Activated T-helper 1 cell treated with anti-CD3 and anti-CD28 coated beads, Interleukin-12 subunit alpha, Interleukin-12 subunit beta, Interleukin-2, Interleukin-4 antibody, amounts not matched to agents 30 ng/mL and 10 ng/mL and 1 ng/mL, durations not matched to agents 14 hours and 24 hours and 36 hours (primary cell): Measurements from ENCODE around the gene CAT. TPM values are rescaled to one million over a fixed set of nuclear protein-coding genes. Genes with fewer than 3 reads are reported as not detected.

Experiments
- DNase-seq: peaks from one replicate; pipeline ENCODE4 v3.0.0; 2021; ENCODE audit warnings: low spot score
- H3K27ac Mint-ChIP-seq: one replicate; pipeline ENCODE4 v1.8.0; 2021; ENCODE audit warnings: mild to moderate bottlenecking, mixed read lengths
- H3K27me3 Mint-ChIP-seq: one replicate; pipeline ENCODE4 v1.8.0; 2022; ENCODE audit warnings: mild to moderate bottlenecking, moderate library complexity, mixed read lengths; ENCODE audit not compliant: insufficient read depth
- H3K36me3 Mint-ChIP-seq: one replicate; pipeline ENCODE4 v1.8.0; 2021; ENCODE audit warnings: low read depth, mixed read lengths
- H3K4me1 Mint-ChIP-seq: one replicate; pipeline ENCODE4 v1.8.0; 2021; ENCODE audit warnings: low read depth, mixed read lengths
- H3K4me3 Mint-ChIP-seq: one replicate; pipeline ENCODE4 v1.8.0; 2021; ENCODE audit warnings: mild to moderate bottlenecking, moderate library complexity, mixed read lengths
- H3K9me3 Mint-ChIP-seq: one replicate; pipeline ENCODE4 v1.8.0; 2021; ENCODE audit warnings: mixed read lengths
- intact Hi-C: fragments of 100-400 bp; cut with micrococcal nuclease; formaldehyde crosslinking; loops from one replicate; pipeline ENCODE4 v1.15.1; 2024
- total RNA-seq: library from RNA; stranded (reverse); gene quantifications from 2 replicates; pipeline ENCODE4 v1.2.3, GENCODE V29; 2022

CAT gene
- total RNA-seq, 1 donor from 2014 or later = 19.1 TPM

DNA sequence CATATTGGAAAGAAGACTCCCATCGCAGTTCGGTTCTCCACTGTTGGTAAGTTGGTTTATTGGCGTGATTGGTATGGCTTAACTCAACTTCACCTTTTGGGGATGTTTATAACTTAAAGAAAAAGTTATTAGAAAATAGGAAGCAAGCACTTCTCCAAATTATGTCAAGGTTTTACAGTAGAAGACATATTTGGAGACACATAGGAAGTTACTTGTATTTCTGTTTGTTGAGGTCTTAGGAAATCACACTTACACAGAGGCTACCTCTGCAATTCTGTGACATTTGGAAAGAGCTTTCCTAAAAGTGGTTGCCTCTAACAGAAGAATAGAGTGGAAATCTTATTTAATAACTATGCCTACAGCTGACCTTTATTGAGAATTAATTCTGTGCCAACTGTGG, 12.3 kb downstream of the CAT start:
- Mint-ChIP-seq H3K27ac (no peak overlapping the region), H3K9me3 (no peaks in the 10 kb centered on the region), H3K27me3 (peaks cover 1% of the 10 kb centered on the region), H3K36me3 (peaks cover 16% of the 10 kb centered on the region), H3K4me1 (peaks cover 22% of the 10 kb centered on the region), H3K4me3 (no peak overlapping the region)
- DNase-seq = no peak
- intact Hi-C loops = no loop called here

DNA sequence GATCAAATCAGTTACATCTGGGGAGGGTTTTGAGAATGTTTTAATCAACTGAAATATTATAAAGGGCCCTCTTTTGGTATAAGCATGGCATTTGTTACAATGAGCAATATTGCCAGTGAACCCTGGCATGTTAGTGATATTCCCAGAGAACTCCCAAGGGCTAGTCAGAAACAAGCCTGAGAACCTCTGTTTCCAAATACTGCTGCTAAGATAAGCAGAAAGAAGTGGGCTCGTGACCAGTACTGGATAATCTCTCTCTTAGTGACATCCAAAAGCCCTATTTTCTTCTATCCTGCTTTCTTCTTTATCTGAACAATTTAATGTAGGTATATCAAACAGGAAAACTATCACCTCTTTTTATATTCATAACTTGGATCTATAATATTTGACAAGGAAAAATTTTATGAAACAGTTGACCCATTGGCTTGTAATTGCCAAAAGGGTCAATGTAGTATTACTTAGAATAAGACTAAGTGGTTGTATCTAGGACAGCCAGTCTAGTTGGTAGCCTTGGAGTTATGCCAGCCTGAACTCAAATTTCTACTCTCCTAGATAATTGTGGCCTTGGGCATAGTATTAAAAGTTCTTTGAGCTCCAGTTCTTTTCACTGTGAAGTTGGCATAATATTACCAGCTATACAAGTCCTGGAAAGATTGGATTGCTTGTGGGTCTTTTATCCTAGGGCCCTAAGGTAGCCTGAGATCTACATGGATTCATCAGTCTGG, 15.7 kb downstream of the CAT start:
- no peaks in the 10 kb centered on the region for H3K4me1 Mint-ChIP-seq
- H3K36me3 Mint-ChIP-seq = peaks cover 23% of the 10 kb centered on the region
- no peaks in the 10 kb centered on the region for H3K9me3 Mint-ChIP-seq
- no peak for DNase-seq
- no peaks in the 10 kb centered on the region for H3K27me3 Mint-ChIP-seq
- intact Hi-C loops = no loop called here
- H3K27ac Mint-ChIP-seq = no peak overlapping the region
- no peak overlapping the region for H3K4me3 Mint-ChIP-seq

DNA sequence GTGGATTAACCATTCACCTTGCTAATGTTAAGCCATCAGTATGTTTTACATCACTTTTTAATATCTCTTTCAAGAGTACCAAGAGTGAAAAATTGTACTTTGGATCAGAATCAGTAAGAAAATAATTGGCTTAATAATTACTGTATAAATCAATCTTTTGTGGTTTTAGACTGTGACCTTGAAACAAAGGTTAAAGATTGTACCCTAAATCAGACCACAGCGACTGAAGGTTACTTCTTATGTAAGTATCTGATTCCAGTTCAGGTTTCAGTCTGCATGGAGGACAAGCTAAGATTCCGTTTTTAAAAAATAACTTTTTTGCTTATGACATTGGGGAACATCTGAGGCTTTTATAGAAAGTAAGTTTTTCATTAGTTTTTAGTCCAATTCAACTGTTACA, 18.9 kb downstream of the CAT start:
- intact Hi-C loops = no loop called here
- no peak for DNase-seq
- no peaks in the 10 kb centered on the region for H3K9me3 Mint-ChIP-seq
- H3K4me3 Mint-ChIP-seq = no peak overlapping the region
- H3K36me3 Mint-ChIP-seq = peaks cover 20% of the 10 kb centered on the region
- no peak overlapping the region for H3K27ac Mint-ChIP-seq
- no peaks in the 10 kb centered on the region for H3K27me3 Mint-ChIP-seq
- no peaks in the 10 kb centered on the region for H3K4me1 Mint-ChIP-seq

DNA sequence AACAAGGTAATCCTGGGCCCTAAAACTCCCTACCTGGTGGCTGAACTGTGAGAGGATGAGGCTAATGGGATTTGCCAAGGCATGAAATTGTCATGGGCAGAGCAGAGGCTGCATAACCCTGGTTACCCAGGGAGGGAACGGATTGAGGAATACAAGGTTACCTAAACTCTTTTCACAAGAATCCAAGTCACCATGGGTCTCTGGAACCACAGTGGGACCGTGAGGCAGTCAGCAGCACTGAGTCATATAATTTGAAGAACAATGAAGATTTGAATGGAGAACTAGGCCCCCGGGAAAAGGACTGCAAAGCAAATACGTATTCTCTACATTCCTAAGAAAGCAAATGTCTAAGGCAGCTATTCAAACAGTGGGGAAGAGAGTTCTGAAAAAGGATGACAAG, 19.8 kb downstream of the CAT start:
- Mint-ChIP-seq H3K9me3 (no peaks in the 10 kb centered on the region), H3K4me3 (no peak overlapping the region), H3K27me3 (no peaks in the 10 kb centered on the region), H3K4me1 (no peaks in the 10 kb centered on the region), H3K36me3 (peaks cover 17% of the 10 kb centered on the region), H3K27ac (no peak overlapping the region)
- DNase-seq = no peak
- intact Hi-C loops = no loop called here

DNA sequence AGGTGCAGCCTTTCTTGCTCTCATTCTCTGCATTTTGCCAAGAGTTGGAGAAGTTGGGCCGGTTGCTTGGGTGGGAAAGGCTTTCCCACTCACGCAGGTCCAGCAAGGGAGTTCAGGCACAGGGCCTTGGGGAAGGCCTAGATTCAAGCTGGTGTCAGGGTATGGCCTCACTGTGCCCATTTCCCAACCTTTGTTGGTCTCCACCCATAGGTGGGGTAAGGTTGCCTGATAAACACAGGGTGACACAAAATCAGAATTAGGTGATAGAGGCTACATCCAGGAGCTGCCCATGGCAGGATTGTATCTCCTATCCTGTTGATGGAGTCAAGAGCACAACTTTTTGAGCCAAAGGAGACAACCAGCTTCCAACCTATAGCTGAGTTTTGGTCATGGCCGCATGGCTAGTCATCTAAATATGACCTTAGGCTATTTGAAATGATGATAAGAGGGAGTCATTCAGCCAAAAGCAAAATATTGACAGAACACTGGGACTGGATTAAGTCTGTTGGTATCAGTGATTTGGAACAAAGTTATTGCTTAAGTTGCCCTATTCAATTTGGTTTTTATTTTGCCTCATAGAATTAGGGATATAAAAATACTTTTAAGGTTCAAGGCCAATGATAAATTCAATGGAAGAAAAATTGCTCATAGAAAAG, 20.9 kb downstream of the CAT start:
- Mint-ChIP-seq H3K27me3 (no peaks in the 10 kb centered on the region), H3K4me1 (peaks cover 3% of the 10 kb centered on the region), H3K9me3 (no peaks in the 10 kb centered on the region), H3K4me3 (no peak overlapping the region), H3K36me3 (peaks cover 19% of the 10 kb centered on the region), H3K27ac (no peak overlapping the region)
- no peak for DNase-seq
- intact Hi-C loops = no loop called here

DNA sequence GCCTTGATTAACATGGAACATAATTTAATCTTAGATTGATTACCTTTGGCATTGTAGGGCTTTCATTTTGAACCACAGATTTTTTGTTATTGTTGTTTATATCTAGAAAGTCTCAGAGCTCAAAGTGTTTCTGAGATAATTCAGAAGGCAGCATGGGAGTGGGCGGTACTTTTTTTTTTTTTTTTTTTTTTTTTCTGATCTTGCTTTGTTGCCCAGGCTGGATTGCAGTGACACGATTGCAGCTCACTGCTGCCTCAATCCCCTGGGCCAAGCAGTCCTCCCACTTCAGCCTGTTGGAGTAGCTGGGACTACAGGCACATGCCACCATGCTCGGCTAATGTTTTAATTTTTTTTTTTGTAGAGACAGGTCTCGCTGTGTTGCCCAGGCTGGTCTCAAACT, 21.5 kb downstream of the CAT start:
- Mint-ChIP-seq H3K4me1 (peaks cover 6% of the 10 kb centered on the region), H3K27me3 (no peaks in the 10 kb centered on the region), H3K27ac (no peak overlapping the region), H3K36me3 (peaks cover 18% of the 10 kb centered on the region), H3K4me3 (no peak overlapping the region), H3K9me3 (no peaks in the 10 kb centered on the region)
- no peak for DNase-seq
- intact Hi-C loops = no loop called here

DNA sequence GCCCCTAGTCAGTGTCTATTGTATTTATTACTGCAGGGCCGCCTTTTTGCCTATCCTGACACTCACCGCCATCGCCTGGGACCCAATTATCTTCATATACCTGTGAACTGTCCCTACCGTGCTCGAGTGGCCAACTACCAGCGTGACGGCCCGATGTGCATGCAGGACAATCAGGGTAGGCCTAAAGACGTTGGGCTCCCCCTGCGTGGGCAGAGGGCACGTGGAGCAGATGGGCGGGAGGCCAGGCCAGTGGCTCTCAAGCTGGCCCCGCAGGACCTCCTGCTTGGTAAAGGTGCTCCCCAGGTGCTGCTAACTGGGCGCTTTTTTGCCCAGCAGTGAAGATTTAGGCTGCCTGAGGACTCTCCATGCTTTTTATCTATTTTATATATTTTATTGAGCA, 22.5 kb downstream of the CAT start:
- H3K36me3 Mint-ChIP-seq = peaks cover 26% of the 10 kb centered on the region
- H3K4me1 Mint-ChIP-seq = peaks cover 6% of the 10 kb centered on the region
- peaks cover 7% of the 10 kb centered on the region for H3K9me3 Mint-ChIP-seq
- H3K27ac Mint-ChIP-seq = no peak overlapping the region
- H3K27me3 Mint-ChIP-seq = no peaks in the 10 kb centered on the region
- intact Hi-C loops = no loop called here
- no peak for DNase-seq
- no peak overlapping the region for H3K4me3 Mint-ChIP-seq

DNA sequence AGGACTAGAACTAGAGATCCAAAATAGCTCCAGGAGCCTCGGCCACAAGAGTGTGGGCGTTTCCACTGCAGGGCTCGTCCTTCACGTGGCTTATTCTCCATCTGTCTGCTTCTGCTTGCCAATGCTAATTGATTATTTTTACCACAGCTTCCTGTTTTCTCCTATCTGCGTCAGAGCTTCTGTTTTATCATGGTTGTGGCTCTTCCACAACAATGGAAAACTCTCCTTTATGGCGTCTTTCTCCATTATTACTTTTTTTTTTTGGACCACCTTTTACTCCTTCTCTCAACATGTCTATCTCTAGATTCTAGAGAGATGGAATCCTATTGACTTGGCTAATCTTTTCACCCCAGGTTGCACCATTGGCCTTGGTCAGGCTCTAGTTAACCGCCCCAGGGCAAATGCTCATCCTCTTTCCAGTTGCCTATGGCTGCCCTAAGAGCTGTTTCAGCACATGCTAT, 25.9 kb downstream of the CAT start:
- intact Hi-C loops = loop anchor here (5.0 kb wide), 2 partner anchors 47 to 607 kb away; no protein-coding TSS in a partner anchor
- no peak for DNase-seq
- H3K4me1 Mint-ChIP-seq = peaks cover 6% of the 10 kb centered on the region
- H3K27ac Mint-ChIP-seq = peak overlapping the region; percentile 58
- no peaks in the 10 kb centered on the region for H3K27me3 Mint-ChIP-seq
- H3K4me3 Mint-ChIP-seq = no peak overlapping the region
- H3K9me3 Mint-ChIP-seq = peaks cover 18% of the 10 kb centered on the region
- H3K36me3 Mint-ChIP-seq = peaks cover 33% of the 10 kb centered on the region

DNA sequence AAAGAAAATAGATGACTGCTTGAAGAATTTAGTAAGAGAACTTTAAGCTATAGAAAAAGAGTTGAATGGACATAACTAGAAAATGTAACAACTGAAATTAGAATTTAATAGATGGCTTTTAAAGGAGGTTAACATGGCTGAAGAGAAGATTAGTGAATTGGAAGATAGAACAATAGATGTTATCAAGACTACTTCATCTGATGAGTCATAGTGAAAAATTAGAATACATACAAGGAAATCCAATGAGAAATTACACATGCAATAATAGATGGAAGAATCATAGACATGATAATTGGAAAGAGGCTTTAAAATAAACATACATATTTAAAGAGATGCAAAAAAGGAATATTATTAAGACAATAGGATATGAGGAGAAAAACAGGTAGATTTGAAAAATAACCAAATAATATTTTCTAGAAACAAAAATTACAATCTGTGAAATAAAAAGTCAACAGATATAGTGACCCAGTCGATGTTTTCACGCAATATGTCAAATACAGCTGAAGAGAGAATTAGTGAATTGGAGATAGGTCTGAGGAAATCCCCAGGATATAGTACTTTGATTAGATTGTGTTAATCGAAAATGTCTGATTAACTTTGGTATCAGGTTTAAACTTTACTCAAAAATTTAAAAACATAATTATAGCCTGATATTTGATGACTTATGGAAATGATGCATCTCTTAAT, 28.2 kb downstream of the CAT start:
- Mint-ChIP-seq H3K27ac (no peak overlapping the region), H3K4me1 (peaks cover 6% of the 10 kb centered on the region), H3K4me3 (no peak overlapping the region), H3K36me3 (peaks cover 35% of the 10 kb centered on the region), H3K27me3 (no peaks in the 10 kb centered on the region), H3K9me3 (peaks cover 18% of the 10 kb centered on the region)
- no peak for DNase-seq
- intact Hi-C loops = loop anchor here (5.0 kb wide), 2 partner anchors 50 to 610 kb away; no protein-coding TSS in a partner anchor

DNA sequence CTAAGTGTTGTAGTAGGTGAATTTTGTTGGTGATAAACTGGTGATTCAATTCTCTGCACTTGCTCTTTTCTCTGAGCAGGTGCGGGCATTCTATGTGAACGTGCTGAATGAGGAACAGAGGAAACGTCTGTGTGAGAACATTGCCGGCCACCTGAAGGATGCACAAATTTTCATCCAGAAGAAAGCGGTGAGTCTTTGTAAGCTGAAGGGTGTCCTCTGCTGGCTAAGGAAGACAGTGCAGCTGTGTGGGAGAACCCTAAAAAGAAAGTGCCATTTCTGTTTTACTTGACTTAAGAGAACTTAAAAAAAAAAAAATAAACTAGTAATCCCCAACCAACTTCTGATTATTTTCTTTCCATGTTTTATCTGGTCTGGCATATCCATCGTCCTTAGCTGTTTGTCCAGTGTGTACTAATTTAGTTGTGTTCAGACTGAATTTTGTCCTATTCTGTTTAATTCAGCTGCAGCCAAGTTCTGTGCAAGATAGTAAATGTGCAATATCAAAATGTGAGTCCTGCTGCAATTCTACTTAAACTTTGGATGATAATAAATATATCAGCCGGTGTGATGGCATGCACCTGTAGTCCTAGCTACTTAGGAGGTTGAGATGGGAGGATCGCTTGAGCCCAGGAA, 29.6 kb downstream of the CAT start:
- Mint-ChIP-seq H3K4me3 (no peak overlapping the region), H3K27me3 (no peaks in the 10 kb centered on the region), H3K4me1 (peaks cover 6% of the 10 kb centered on the region), H3K9me3 (peaks cover 18% of the 10 kb centered on the region), H3K27ac (no peak overlapping the region), H3K36me3 (peaks cover 36% of the 10 kb centered on the region)
- peak; percentile 22 for DNase-seq
- intact Hi-C loops = loop anchor here (1.0 to 5.0 kb wide), 7 partner anchors 30 to 611 kb away; partner anchors contain the start of genes ABTB2 and CAT

DNA sequence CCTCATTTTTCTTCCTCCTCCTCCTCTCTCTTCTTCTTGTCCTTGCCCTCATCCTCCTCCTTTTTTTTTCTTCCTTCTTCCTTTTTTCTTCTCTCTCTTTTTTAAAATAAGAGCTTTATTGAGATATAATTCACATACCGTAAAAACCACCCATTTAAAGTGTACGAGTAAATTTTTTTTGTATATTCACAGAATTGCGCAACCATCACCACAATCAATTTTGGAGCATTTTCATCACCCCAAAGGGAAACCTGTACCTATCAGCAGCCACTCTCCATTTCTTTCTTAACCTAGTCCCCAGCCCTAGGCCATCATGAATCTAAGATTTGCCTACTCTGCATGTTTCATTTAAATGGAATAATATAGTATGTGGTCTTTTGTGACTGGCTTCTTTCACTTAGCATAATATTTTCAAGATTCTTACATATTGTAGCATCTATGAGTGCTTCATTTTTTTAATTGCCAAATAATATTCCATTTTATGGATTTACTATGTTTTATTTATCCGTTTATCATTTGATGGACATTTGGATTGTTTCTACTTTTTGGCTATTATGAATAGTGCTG, 35.0 kb downstream of the CAT start:
- Mint-ChIP-seq H3K4me3 (no peak overlapping the region), H3K9me3 (no peaks in the 10 kb centered on the region), H3K27me3 (peaks cover 6% of the 10 kb centered on the region), H3K27ac (no peak overlapping the region), H3K36me3 (peaks cover 10% of the 10 kb centered on the region), H3K4me1 (no peaks in the 10 kb centered on the region)
- DNase-seq = no peak
- intact Hi-C loops = no loop called here

DNA sequence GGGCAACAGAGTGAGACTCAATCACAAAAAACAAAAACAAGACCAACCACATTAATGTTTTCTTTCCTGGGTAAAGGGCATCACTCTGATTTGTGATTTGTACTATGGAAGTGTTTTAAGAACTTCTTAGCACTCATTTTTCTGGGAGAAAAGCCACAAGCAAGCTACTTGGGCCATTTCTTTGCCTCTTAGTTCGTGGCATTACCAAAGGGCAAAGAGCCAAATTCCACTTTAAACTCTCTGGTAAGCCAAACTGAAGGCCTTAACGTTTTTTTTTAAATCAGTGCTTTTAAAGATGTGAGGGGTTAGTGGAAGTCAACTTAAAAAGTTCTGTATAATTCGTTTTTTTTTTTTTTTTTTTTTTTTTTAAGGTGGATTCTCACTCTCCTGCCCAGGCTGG, 36.9 kb downstream of the CAT start:
- no peak for DNase-seq
- H3K9me3 Mint-ChIP-seq = no peaks in the 10 kb centered on the region
- intact Hi-C loops = no loop called here
- H3K27ac Mint-ChIP-seq = no peak overlapping the region
- H3K4me3 Mint-ChIP-seq = no peak overlapping the region
- H3K4me1 Mint-ChIP-seq = no peaks in the 10 kb centered on the region
- H3K36me3 Mint-ChIP-seq = peaks cover 8% of the 10 kb centered on the region
- H3K27me3 Mint-ChIP-seq = peaks cover 9% of the 10 kb centered on the region
